Right atrium auricular region (tissue), 2 donors: Measurements from ENCODE around the gene GGCX. TPM values are rescaled to one million over a fixed set of nuclear protein-coding genes. Genes with fewer than 3 reads are reported as not detected.
"Not testable (repeated sequence)": the region's sequence is repeated elsewhere in the genome, so short reads cannot be mapped to it uniquely, and the experiment has no call there.

Source experiments
- DNase-seq: peaks from one replicate; pipeline ENCODE4 v3.0.0-alpha.2; 2019; ENCODE audit warnings: low spot score
- H3K27ac ChIP-seq, 2 donors: fragments of 200-600 bp; sonication (generic); 1 replicate in 1 of 2; 2 replicates in 1 of 2; pipeline ENCODE4 v1.5.1; 2016 to 2019
- H3K27me3 ChIP-seq, 2 donors: fragments of 200-600 bp; sonication (generic); one replicate each; pipeline versions ENCODE4 v1.5.1 to v1.6.0; 2017 to 2019
- H3K36me3 ChIP-seq: fragments of 200-600 bp; sonication (generic); one replicate; pipeline ENCODE4 v1.5.1; 2016
- H3K4me1 ChIP-seq, 2 donors: fragments of 200-600 bp; sonication (generic); one replicate each; pipeline versions ENCODE4 v1.5.1 to v1.6.0; 2017 to 2019
- H3K4me3 ChIP-seq, 2 donors: fragments of 200-600 bp; sonication (generic); 1 replicate in 1 of 2; 2 replicates in 1 of 2; pipeline ENCODE4 v1.5.1; 2017 to 2019; ENCODE audit warnings: mild to moderate bottlenecking in 1 of 2, moderate library complexity in 1 of 2
- H3K9me3 ChIP-seq, 2 donors: fragments of 200-600 bp; sonication (generic); one replicate each; pipeline ENCODE4 v1.5.1; 2019
- CTCF ChIP-seq, 2 donors: fragments of 200-600 bp; sonication (generic); IDR thresholded peaks; one replicate each; pipeline ENCODE4 v1.5.1; 2019; ENCODE audit warnings: antibody characterized with exemption in 2 of 2
- total RNA-seq, 2 donors: library from RNA; depleted of rRNA; stranded (reverse); fragments of >200 nt; gene quantifications; one replicate each; pipeline ENCODE4 v1.1.0, GENCODE V29; 2016

GGCX gene
- total RNA-seq: 10 to 100 TPM; 18.0 to 23.3 TPM

- H3K36me3 ChIP-seq: no peaks in the 10 kb centered on the region
- peak in 1 of 2 donors; percentile 72 for TF ChIP-seq CTCF (IDR thresholded peaks at IDR 0.05)
- H3K27ac ChIP-seq: peak within 1 kb of the TSS; percentile 86 to 91
- H3K9me3 ChIP-seq: no peaks in the 10 kb centered on the region
- no peaks in the 10 kb centered on the region for H3K27me3 ChIP-seq
- H3K4me3 ChIP-seq: peak within 1 kb of the TSS; percentile 75 to 93
- H3K4me1 ChIP-seq: peaks cover 0 to 20% of the 10 kb centered on the region in 2 donors
- DNase-seq: peak; percentile 94
These were observed at the start of gene GGCX for GRCh38 chr2:85561280-85562212. Gene GGCX, minus strand, starts transcription at chr2:85561493. Its CDS starts 65 bp downstream, at chr2:85561428.

- Histone ChIP-seq H3K4me1 (peaks cover 0 to 86% of the 10 kb centered on the region in 2 donors), H3K4me3 (no peak overlapping the region), H3K27ac (peak overlapping the region; percentile 50 to 90), H3K36me3 (peaks cover 12% of the 10 kb centered on the region), H3K9me3 (no peaks in the 10 kb centered on the region), H3K27me3 (no peaks in the 10 kb centered on the region)
- TF ChIP-seq CTCF (IDR thresholded peaks at IDR 0.05): no peak
- DNase-seq: no peak
These were observed 46.2 kb upstream of the GGCX start for GRCh38 chr2:85607268-85608215.

- no peak for TF ChIP-seq CTCF (IDR thresholded peaks at IDR 0.05)
- no peak for DNase-seq
- no peaks in the 10 kb centered on the region for H3K9me3 ChIP-seq
- no peak overlapping the region for H3K4me3 ChIP-seq
- peaks cover 0 to 86% of the 10 kb centered on the region in 2 donors for H3K4me1 ChIP-seq
- peak overlapping the region; percentile 88 to 90 for H3K27ac ChIP-seq
- H3K27me3 ChIP-seq: no peaks in the 10 kb centered on the region
- H3K36me3 ChIP-seq: peaks cover 12% of the 10 kb centered on the region
These were observed 44.8 kb upstream of the GGCX start for GRCh38 chr2:85606116-85606455.

GRCh38 chr2:85605406-85606115 is 44.3 kb upstream of the GGCX start:
- Histone ChIP-seq H3K36me3 (peaks cover 12% of the 10 kb centered on the region), H3K4me3 (no peak overlapping the region), H3K27me3 (no peaks in the 10 kb centered on the region), H3K27ac (peak overlapping the region; percentile 88 to 90), H3K4me1 (peaks cover 0 to 86% of the 10 kb centered on the region in 2 donors), H3K9me3 (no peaks in the 10 kb centered on the region)
- TF ChIP-seq CTCF (IDR thresholded peaks at IDR 0.05): no peak
- DNase-seq: no peak

DNA sequence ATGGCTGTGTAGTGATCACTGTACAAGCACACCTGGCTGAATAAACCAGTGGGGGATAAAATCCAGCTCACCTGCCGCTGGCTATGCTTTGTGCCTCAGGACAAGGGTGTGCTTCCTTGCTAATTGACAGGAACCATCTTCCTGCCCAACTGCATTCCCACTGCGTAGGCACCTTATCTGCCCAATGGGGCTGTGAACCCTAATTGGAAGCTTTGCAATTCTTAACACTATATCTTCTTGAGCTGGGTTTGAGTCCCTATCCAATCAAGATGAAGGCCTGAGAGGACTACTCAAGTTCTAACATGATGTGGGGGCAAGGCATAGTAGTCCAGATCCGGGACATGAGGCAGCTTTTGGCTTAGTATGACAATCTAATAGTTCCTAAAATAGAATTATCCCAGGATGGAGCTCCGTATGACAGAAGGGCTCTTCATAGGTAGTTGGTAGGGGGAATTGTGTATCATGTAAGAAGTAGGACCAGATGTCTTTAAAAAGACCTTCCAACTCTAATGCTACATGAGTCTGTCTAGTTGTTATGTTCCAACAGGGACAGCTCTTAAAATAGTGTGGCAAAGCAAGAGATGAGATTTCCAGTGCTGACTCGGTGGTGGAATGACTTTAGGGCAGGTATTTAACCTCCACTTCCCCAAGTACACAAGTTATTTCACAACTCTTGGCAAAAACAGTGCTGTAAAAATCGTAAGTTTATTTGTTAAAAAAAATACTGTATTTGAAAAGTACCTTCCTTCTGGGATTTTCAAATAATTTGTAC is 43.5 kb upstream of the GGCX start:
- DNase-seq: no peak
- Histone ChIP-seq H3K27ac (peak overlapping the region; percentile 88 to 90), H3K4me1 (peaks cover 0 to 77% of the 10 kb centered on the region in 2 donors), H3K36me3 (peaks cover 12% of the 10 kb centered on the region), H3K9me3 (no peaks in the 10 kb centered on the region), H3K27me3 (no peaks in the 10 kb centered on the region), H3K4me3 (no peak overlapping the region)
- TF ChIP-seq CTCF (IDR thresholded peaks at IDR 0.05): no peak

DNA sequence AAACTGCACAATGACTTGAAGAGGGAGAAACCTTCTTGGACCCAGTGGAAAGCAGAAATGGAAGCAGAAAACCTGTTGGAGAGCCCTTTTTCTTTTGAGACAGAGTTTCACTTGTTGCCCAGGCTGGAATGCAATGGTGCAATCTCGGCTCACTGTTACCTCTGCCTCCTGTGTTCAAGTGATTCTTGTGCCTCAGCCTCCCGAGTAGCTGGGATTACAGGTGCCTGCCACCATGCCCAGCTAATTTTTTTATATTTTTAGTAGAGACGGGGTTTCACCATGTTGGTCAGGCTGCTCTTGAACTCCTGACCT is 42.8 kb upstream of the GGCX start:
- H3K4me1 ChIP-seq: peaks cover 0 to 71% of the 10 kb centered on the region in 2 donors
- H3K36me3 ChIP-seq: peaks cover 17% of the 10 kb centered on the region
- not testable (repeated sequence) for DNase-seq, H3K9me3 ChIP-seq, H3K27me3 ChIP-seq
- peak overlapping the region in 1 of 2 donors; percentile 78 for H3K4me3 ChIP-seq
- peak overlapping the region; percentile 88 to 90 for H3K27ac ChIP-seq
